Astrocyte (in vitro differentiated cells and primary cell): Measurements from ENCODE around the gene SCT. TPM values are rescaled to one million over a fixed set of nuclear protein-coding genes. Genes with fewer than 3 reads are reported as not detected.

ENCODE experiments used
- DNase-seq: peaks from one replicate; pipeline ENCODE4 v3.0.0-alpha.2; 2010; ENCODE audit warnings: low read depth
- FAIRE-seq: peaks from 2 replicates; lab custom pipeline; 2011; peaks lifted over from hg19 to GRCh38; lab: Jason Lieb, UNC
- H2AFZ ChIP-seq: 2 replicates; pipeline ENCODE4 v1.6.0; 2012; ENCODE audit warnings: low read depth, low read length, inconsistent platforms
- H3K27ac ChIP-seq: 2 replicates; pipeline ENCODE4 v1.5.1; 2011; ENCODE audit warnings: low read depth, low read length, inconsistent platforms
- H3K27me3 ChIP-seq: 2 replicates; pipeline ENCODE4 v1.6.0; 2011; ENCODE audit warnings: low read length, inconsistent platforms; ENCODE audit not compliant: insufficient read depth
- H3K36me3 ChIP-seq: 2 replicates; pipeline ENCODE4 v1.5.1; 2011; ENCODE audit warnings: low read length, inconsistent platforms; ENCODE audit not compliant: insufficient read depth
- H3K4me1 ChIP-seq: 2 replicates; pipeline ENCODE4 v1.5.1; 2011; ENCODE audit warnings: low read length, inconsistent platforms; ENCODE audit not compliant: insufficient read depth
- H3K4me2 ChIP-seq: 2 replicates; pipeline ENCODE4 v1.6.0; 2012; ENCODE audit warnings: low read length, inconsistent platforms
- H3K4me3 ChIP-seq: 2 replicates; pipeline ENCODE4 v1.5.1; 2011; ENCODE audit warnings: low read depth, mild to moderate bottlenecking, low read length, inconsistent platforms; ENCODE audit not compliant: insufficient read depth
- H3K79me2 ChIP-seq: 2 replicates; pipeline ENCODE4 v1.6.0; 2012; ENCODE audit warnings: mild to moderate bottlenecking, low read length, inconsistent platforms; ENCODE audit not compliant: insufficient read depth
- H3K9ac ChIP-seq: 2 replicates; pipeline ENCODE4 v1.6.0; 2012; ENCODE audit warnings: mild to moderate bottlenecking, low read length, inconsistent platforms
- H3K9me3 ChIP-seq: 2 replicates; pipeline ENCODE4 v1.5.1; 2012; ENCODE audit warnings: low read depth, mild to moderate bottlenecking, low read length, inconsistent platforms; ENCODE audit not compliant: insufficient read depth
- H4K20me1 ChIP-seq: 2 replicates; pipeline ENCODE4 v1.6.0; 2012; ENCODE audit warnings: low read length, inconsistent platforms; ENCODE audit not compliant: insufficient read depth
- H3K27ac Mint-ChIP-seq: one replicate; pipeline ENCODE4 v1.8.0; 2021; ENCODE audit warnings: mild to moderate bottlenecking, mixed read lengths; ENCODE audit not compliant: unreplicated experiment
- H3K27me3 Mint-ChIP-seq: one replicate; pipeline ENCODE4 v1.8.0; 2021; ENCODE audit warnings: low read depth, mixed read lengths; ENCODE audit not compliant: unreplicated experiment
- H3K36me3 Mint-ChIP-seq: one replicate; pipeline ENCODE4 v1.8.0; 2021; ENCODE audit warnings: low read depth, mixed read lengths; ENCODE audit not compliant: unreplicated experiment
- H3K4me1 Mint-ChIP-seq: one replicate; pipeline ENCODE4 v1.8.0; 2021; ENCODE audit warnings: low read depth, mixed read lengths; ENCODE audit not compliant: unreplicated experiment
- H3K4me3 Mint-ChIP-seq: one replicate; pipeline ENCODE4 v1.8.0; 2021; ENCODE audit warnings: mild to moderate bottlenecking, moderate library complexity, mixed read lengths; ENCODE audit not compliant: unreplicated experiment
- H3K9me3 Mint-ChIP-seq: one replicate; pipeline ENCODE4 v1.8.0; 2021; ENCODE audit warnings: mild to moderate bottlenecking, mixed read lengths; ENCODE audit not compliant: unreplicated experiment
- CTCF ChIP-seq: IDR thresholded peaks from 2 replicates; pipeline ENCODE4 v1.5.1; 2011; ENCODE audit warnings: low read depth, mild to moderate bottlenecking, inconsistent platforms, low read length, moderate library complexity; ENCODE audit not compliant: insufficient read depth
- EZH2 ChIP-seq: IDR thresholded peaks from 2 replicates; pipeline ENCODE4 v1.6.1; 2012; ENCODE audit warnings: mild to moderate bottlenecking, low read length, inconsistent platforms; ENCODE audit not compliant: insufficient read depth
- total RNA-seq: library from RNA; stranded (reverse); gene quantifications from 2 replicates; pipeline ENCODE4 v1.2.1, GENCODE V29; 2021

SCT gene
- total RNA-seq, 1 donor from 2014 or later = 2.0 TPM

GRCh38 chr11:584287-584686, 42.7 kb downstream of the SCT start:
- H3K4me3 ChIP-seq = no peak overlapping the region
- Mint-ChIP-seq H3K4me3 (peak overlapping the region; percentile 14), H3K36me3 (peaks cover 23% of the 10 kb centered on the region), H3K4me1 (peaks cover 37% of the 10 kb centered on the region), H3K27me3 (no peaks in the 10 kb centered on the region), H3K9me3 (no peaks in the 10 kb centered on the region), H3K27ac (no peak overlapping the region)
- TF ChIP-seq EZH2 = no peak
- TF ChIP-seq CTCF = no peak
- peaks cover 79% of the 10 kb centered on the region for H3K79me2 ChIP-seq
- no peak overlapping the region for H2AFZ ChIP-seq
- peaks cover 11% of the 10 kb centered on the region for H3K4me1 ChIP-seq
- FAIRE-seq = no peak
- no peak for DNase-seq
- peaks cover 74% of the 10 kb centered on the region for H4K20me1 ChIP-seq
- no peak overlapping the region for H3K27ac ChIP-seq
- H3K36me3 ChIP-seq = peaks cover 11% of the 10 kb centered on the region
- no peaks in the 10 kb centered on the region for H3K9me3 ChIP-seq
- H3K4me2 ChIP-seq = no peak overlapping the region
- H3K9ac ChIP-seq = no peak overlapping the region
- H3K27me3 ChIP-seq = no peaks in the 10 kb centered on the region

DNA sequence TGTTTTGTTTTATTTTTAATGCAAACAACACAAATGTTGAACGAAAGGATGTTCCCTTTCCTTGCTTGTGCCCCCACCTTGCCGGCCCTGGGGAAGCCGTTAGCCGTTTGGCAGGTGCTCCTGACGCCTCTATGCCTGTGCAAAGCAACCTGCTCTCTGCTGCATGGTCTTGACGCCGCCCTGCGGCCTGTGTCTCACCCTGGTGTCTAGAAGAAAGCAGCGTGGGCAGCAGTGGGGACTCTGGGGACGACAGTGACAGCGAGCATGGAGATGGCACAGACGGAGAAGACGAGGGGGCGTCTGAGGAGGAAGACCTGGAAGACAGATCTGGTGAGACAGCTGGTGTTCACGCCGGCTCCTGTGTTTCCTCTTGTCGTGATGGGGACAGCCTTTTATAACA, 45.2 kb downstream of the SCT start:
- Mint-ChIP-seq H3K9me3 (no peaks in the 10 kb centered on the region), H3K36me3 (peaks cover 16% of the 10 kb centered on the region), H3K27me3 (no peaks in the 10 kb centered on the region), H3K27ac (no peak overlapping the region), H3K4me3 (no peak overlapping the region), H3K4me1 (peaks cover 37% of the 10 kb centered on the region)
- Histone ChIP-seq H3K27me3 (no peaks in the 10 kb centered on the region), H3K4me3 (no peak overlapping the region), H4K20me1 (peaks cover 79% of the 10 kb centered on the region), H3K4me2 (no peak overlapping the region), H2AFZ (no peak overlapping the region), H3K27ac (no peak overlapping the region), H3K36me3 (peaks cover 8% of the 10 kb centered on the region), H3K4me1 (peaks cover 14% of the 10 kb centered on the region), H3K9ac (no peak overlapping the region), H3K79me2 (peaks cover 84% of the 10 kb centered on the region), H3K9me3 (no peaks in the 10 kb centered on the region)
- no peak for FAIRE-seq
- TF ChIP-seq CTCF (no peak), EZH2 (no peak)
- DNase-seq = no peak

DNA sequence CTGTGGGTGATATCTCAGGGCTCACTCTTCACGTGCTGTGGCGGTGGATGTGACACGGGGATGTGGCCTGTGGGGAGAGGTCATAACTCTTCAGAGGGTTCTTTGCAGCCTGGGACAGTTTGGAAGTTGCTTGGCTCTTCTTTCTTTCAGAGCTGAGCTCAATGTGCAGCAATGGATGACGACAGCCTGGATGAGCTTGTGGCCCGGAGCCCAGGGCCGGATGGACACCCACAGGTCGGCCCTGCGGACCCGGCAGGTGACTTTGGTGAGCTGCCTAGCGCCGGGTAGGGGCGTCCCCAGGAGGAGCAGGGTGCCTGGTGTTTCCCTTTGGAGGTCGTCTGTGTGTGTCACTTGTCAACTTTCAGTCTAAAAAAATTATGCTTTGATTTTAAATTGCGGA, 45.6 kb downstream of the SCT start:
- FAIRE-seq (no peak), DNase-seq (no peak)
- Histone ChIP-seq H3K9me3 (no peaks in the 10 kb centered on the region), H3K79me2 (peaks cover 81% of the 10 kb centered on the region), H3K4me1 (peaks cover 14% of the 10 kb centered on the region), H3K27me3 (no peaks in the 10 kb centered on the region), H3K27ac (no peak overlapping the region), H3K4me2 (no peak overlapping the region), H4K20me1 (peaks cover 75% of the 10 kb centered on the region), H3K36me3 (peaks cover 8% of the 10 kb centered on the region), H2AFZ (no peak overlapping the region), H3K4me3 (no peak overlapping the region), H3K9ac (no peak overlapping the region)
- peaks cover 34% of the 10 kb centered on the region for H3K4me1 Mint-ChIP-seq
- no peaks in the 10 kb centered on the region for H3K9me3 Mint-ChIP-seq
- H3K36me3 Mint-ChIP-seq = peaks cover 13% of the 10 kb centered on the region
- no peak overlapping the region for H3K27ac Mint-ChIP-seq
- no peak for TF ChIP-seq EZH2
- no peak for TF ChIP-seq CTCF
- peak overlapping the region; percentile 72 for H3K4me3 Mint-ChIP-seq
- no peaks in the 10 kb centered on the region for H3K27me3 Mint-ChIP-seq
